ENCODE results near the gene TDRD9. TPM values are rescaled to one million over a fixed set of nuclear protein-coding genes. Genes with fewer than 3 reads are reported as not detected.

Gene TDRD9
- total and polyA plus RNA-seq, 8 donors = 0.63 to 9.1 (median 2.2) TPM

GRCh38 chr14:103880348-103881267 lies 47.6 kb upstream of the TDRD9 start:
- peaks cover 0 to 25% of the 10 kb centered on the region in 2 donors for H3K27me3 ChIP-seq
- peak; percentile 51 for ATAC-seq
- H3K36me3 ChIP-seq = no peaks in the 10 kb centered on the region
- H3K4me1 ChIP-seq = peaks cover 30 to 39% of the 10 kb centered on the region in 2 donors
- peak in 3 of 4 donors; percentile 73 to 88 (median 82) for DNase-seq
- intact Hi-C loops (cut with DNase I) = no loop called here
- H3K27ac ChIP-seq = peak overlapping the region; percentile 81 to 83
- H3K4me3 ChIP-seq = peak overlapping the region in 1 of 2 donors; percentile 30
- TF ChIP-seq CTCF (IDR thresholded peaks at IDR 0.05) = no peak
- no peaks in the 10 kb centered on the region for H3K9me3 ChIP-seq

- TF ChIP-seq CTCF (IDR thresholded peaks at IDR 0.05) = no peak
- no peak for DNase-seq
- ATAC-seq = peak; percentile 9
- intact Hi-C loops (cut with DNase I) = no loop called here
- Histone ChIP-seq H3K9me3 (no peaks in the 10 kb centered on the region), H3K36me3 (no peaks in the 10 kb centered on the region), H3K27me3 (peaks cover 0 to 25% of the 10 kb centered on the region in 2 donors), H3K4me3 (no peak overlapping the region), H3K27ac (peak overlapping the region; percentile 39 to 81), H3K4me1 (peaks cover 30 to 39% of the 10 kb centered on the region in 2 donors)
Observed at GRCh38 chr14:103881268-103882201, 46.7 kb upstream of the TDRD9 start.

GRCh38 chr14:103882503-103883262 lies 45.6 kb upstream of the TDRD9 start:
- no peaks in the 10 kb centered on the region for H3K9me3 ChIP-seq
- peaks cover 30 to 39% of the 10 kb centered on the region in 2 donors for H3K4me1 ChIP-seq
- no peak for TF ChIP-seq CTCF (IDR thresholded peaks at IDR 0.05)
- intact Hi-C loops (cut with DNase I) = no loop called here
- no peak for DNase-seq
- no peak overlapping the region for H3K4me3 ChIP-seq
- peak overlapping the region in 1 of 2 donors; percentile 81 for H3K27ac ChIP-seq
- no peak for ATAC-seq
- no peaks in the 10 kb centered on the region for H3K36me3 ChIP-seq
- peaks cover 0 to 25% of the 10 kb centered on the region in 2 donors for H3K27me3 ChIP-seq

GRCh38 chr14:103883263-103883523 lies 45.1 kb upstream of the TDRD9 start:
- Histone ChIP-seq H3K4me3 (no peak overlapping the region), H3K36me3 (no peaks in the 10 kb centered on the region), H3K4me1 (peaks cover 30 to 39% of the 10 kb centered on the region in 2 donors), H3K27me3 (peaks cover 0 to 25% of the 10 kb centered on the region in 2 donors), H3K9me3 (no peaks in the 10 kb centered on the region), H3K27ac (no peak overlapping the region)
- DNase-seq (no peak), ATAC-seq (no peak)
- TF ChIP-seq CTCF (IDR thresholded peaks at IDR 0.05) = no peak
- intact Hi-C loops (cut with DNase I) = no loop called here
